CD4-positive, alpha-beta T cell treated with Interleukin-2 at 100 ng/mL for 4 hours (primary cell): Measurements from ENCODE around the gene PAPSS1.
A peak's percentile ranks its signal among the peaks of the same experiment; 100 is the strongest.
"Not testable (repeated sequence)": the region's sequence is repeated elsewhere in the genome, so short reads cannot be mapped to it uniquely, and the experiment has no call there.

Source experiments
- DNase-seq: peaks from one replicate; pipeline ENCODE4 v3.0.0-alpha.2; 2020; ENCODE audit warnings: low spot score

Gene PAPSS1

GRCh38 chr4:107726131-107726925, 6.3 kb upstream of the PAPSS1 start:
- DNase-seq, result not testable (repeated sequence)

- DNase-seq, result no peak
Measured at GRCh38 chr4:107725281-107725859, 5.3 kb upstream of the PAPSS1 start.

DNA sequence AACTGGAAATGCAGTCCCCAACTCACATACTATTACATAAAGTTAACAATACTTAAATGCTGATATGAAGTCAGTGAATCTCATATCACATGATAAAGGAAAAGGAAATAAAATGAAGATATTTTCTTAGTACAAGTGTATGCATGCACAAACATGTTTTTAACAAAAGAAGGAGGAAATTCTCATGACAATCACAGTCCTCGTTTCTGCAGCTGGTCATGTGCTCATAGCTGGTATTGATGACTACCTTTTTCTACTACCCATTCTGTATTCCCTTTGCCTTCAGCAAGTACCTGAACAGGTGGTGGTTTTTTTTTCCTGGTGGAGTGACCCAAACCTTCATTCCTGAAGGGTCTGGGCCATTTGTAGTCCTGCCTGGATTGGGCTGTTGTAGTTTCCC, 3.3 kb upstream of the PAPSS1 start:
- DNase-seq, result not testable (repeated sequence)

GRCh38 chr4:107721436-107722100, 1.5 kb upstream of the PAPSS1 start:
- DNase-seq, result peak; percentile 49

- peak; percentile 22 for DNase-seq
Measured at GRCh38 chr4:107719207-107719921, 670 bp downstream of the PAPSS1 start.

GRCh38 chr4:107718351-107718965, 1.6 kb downstream of the PAPSS1 start:
- no peak for DNase-seq

- DNase-seq, result no peak
Measured at GRCh38 chr4:107714256-107714655, 5.8 kb downstream of the PAPSS1 start.

- DNase-seq, result no peak
Measured at GRCh38 chr4:107712236-107712635, 7.8 kb downstream of the PAPSS1 start.

- DNase-seq, result no peak
Measured at GRCh38 chr4:107711831-107712230, 8.2 kb downstream of the PAPSS1 start.

GRCh38 chr4:107710493-107711459, 9.3 kb downstream of the PAPSS1 start:
- DNase-seq, result no peak

DNA sequence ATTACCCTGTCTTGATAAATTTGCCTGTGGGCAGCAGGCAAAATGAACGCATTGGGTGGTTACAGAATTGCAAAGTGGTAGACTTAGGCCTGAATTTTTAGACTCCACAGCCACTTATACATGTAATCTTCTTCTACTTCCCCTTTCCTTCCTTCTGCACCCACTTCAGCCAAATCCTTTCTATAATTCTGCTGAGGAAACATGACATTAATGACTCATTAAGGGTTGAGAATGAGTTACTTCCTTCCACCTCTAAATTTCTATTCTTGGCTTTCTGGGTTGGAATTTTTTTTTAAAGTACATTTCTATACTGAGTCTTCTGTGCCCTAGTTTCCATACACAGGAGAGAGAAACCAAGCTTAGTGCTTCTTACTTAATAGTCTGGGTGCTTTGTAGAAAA, 10.1 kb downstream of the PAPSS1 start:
- DNase-seq, result no peak

DNA sequence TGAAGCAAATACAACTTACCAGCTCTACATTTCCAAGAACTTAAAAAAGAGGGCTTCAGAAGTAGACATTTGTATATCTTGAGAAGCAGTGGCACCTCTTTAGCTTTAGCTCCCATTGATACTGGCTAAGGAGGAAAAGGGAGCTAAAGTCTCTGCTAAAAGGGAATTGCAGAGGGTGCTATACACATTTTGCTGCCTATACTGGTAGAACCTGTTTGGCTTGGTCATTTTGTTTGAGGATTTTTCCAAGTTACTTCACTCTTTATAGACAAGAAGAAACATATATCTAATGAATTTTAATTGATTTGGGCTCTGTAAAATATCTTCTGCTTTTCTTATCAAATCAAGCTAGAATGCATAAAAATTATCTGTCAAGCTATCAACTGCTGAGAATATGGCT, 11.8 kb downstream of the PAPSS1 start:
- no peak for DNase-seq

GRCh38 chr4:107705742-107706556, 14.1 kb downstream of the PAPSS1 start:
- no peak for DNase-seq

- DNase-seq, result no peak
Measured at GRCh38 chr4:107701565-107701964, 18.5 kb downstream of the PAPSS1 start.

DNA sequence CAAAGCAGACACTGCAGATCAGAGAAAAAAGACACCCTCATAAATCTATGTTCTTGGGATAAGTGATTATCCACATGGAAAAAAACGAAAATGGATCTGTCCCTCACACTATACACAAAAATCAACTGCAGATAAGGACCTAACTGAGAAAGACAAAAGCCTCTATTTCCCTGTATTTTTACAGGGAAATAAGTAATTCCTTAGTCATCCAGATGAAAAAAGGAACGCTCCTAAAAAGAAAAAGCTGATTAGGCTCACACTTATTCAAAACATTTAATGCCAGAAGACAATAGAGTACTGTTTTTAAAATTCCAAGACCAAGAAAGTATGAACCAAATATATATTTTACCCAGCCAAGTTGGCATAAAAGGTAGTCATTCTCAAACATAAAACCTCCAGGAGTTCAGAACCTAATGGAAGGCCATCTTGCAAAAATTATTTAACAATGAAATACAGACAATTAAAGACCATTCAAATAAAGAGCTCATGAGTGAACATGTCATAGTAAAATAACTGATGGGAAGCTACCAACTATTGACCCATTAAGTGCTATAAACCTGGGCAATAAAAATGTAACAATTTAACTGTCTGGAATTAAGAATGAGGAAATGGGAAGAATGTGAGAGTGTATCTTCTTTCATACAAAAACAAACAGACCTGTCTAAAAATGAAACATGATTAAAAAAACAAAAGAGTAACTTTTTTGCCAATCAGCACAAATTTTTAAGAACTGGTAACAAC, 20.4 kb downstream of the PAPSS1 start:
- DNase-seq, result no peak

DNA sequence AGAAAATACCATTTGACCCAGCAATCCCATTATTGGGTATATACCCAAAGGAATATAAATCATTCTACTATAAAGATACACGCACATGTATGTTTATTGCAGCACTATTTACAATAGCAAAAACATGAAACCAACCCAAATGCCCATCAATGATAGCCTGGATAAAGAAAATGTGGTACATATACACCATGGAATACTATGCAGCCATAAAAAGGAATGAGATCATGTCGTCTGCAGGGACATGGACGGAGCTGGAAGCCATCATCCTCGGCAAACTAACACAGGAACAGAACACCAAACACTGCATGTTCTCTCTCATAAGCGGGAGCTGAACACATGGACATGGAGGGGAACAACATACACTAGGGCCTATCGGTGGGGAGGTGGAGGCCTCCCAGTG, 23.8 kb downstream of the PAPSS1 start:
- DNase-seq, result not testable (repeated sequence)

DNA sequence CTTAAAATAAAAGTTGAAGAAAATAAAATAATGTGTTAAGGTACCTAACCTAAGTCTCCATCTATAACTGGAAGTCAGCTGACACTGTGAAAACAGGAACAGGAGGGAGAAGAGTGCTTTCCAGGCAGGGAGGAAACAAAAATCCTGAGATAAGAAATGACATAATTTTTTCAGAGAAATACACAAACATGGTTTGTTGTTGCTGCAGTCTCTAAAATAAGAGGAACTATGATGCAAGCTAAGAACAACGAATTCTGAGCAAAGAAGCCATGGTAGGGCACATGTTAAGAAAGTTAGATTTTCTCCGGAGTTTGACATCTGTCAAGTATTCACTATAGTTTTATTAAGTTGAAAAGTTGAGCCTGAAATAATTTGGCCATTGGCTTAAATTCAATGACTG, 26.9 kb downstream of the PAPSS1 start:
- no peak for DNase-seq

DNA sequence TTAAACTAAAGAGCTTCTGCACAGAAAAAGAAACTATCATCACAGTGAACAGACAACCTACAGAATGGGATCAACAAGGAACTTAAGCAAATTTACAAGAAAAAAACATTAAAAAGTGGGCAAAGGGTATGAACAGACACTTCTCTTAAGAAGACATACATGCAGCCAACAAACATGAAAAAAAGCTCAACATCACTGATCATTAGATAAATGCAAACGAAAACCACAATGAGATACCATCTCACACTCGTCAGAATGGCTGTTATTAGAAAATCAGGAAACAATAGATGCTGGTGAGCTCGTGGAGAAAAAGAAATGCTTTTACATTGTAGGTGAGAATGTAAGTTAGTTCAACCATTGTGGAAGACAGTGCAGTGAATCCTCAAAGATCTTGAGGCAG, 27.8 kb downstream of the PAPSS1 start:
- peak; percentile 10 for DNase-seq

GRCh38 chr4:107691378-107691777, 28.7 kb downstream of the PAPSS1 start:
- no peak for DNase-seq
